Epithelial cell of prostate (primary cell): ENCODE data around the gene FUT8.

Experiments used
- DNase-seq: peaks from one replicate; pipeline ENCODE4 v3.0.0-alpha.2; 2011; ENCODE audit warnings: low read depth, low spot score
- H3K27ac ChIP-seq: fragments of 450-650 bp; 2 replicates; pipeline ENCODE4 v1.5.1; 2017; ENCODE audit warnings: mild to moderate bottlenecking

FUT8 gene

GRCh38 chr14:65548878-65549277 is 136.3 kb downstream of the FUT8 start:
- DNase-seq: no peak
- no peak overlapping the region for H3K27ac ChIP-seq

GRCh38 chr14:65549429-65549828 is 136.9 kb downstream of the FUT8 start:
- H3K27ac ChIP-seq: no peak overlapping the region

GRCh38 chr14:65550779-65551643 is 138.5 kb downstream of the FUT8 start:
- no peak overlapping the region for H3K27ac ChIP-seq
- no peak for DNase-seq

More at GRCh38 chr14:65549429-65549828, 136.9 kb downstream of the FUT8 start:
- no peak for DNase-seq

- H3K27ac ChIP-seq: no peak overlapping the region
Observed at GRCh38 chr14:65552724-65553123, 140.2 kb downstream of the FUT8 start.

GRCh38 chr14:65554837-65555236 is 142.3 kb downstream of the FUT8 start:
- DNase-seq: no peak
- no peak overlapping the region for H3K27ac ChIP-seq

More at GRCh38 chr14:65552724-65553123, 140.2 kb downstream of the FUT8 start:
- DNase-seq: no peak

GRCh38 chr14:65555358-65555757 is 142.8 kb downstream of the FUT8 start:
- no peak for DNase-seq
- H3K27ac ChIP-seq: no peak overlapping the region

- no peak overlapping the region for H3K27ac ChIP-seq
- DNase-seq: no peak
Observed at GRCh38 chr14:65558363-65558762, 145.8 kb downstream of the FUT8 start.

- no peak overlapping the region for H3K27ac ChIP-seq
- no peak for DNase-seq
Observed at GRCh38 chr14:65560340-65561027, 148.0 kb downstream of the FUT8 start.

GRCh38 chr14:65564370-65564769 is 151.8 kb downstream of the FUT8 start:
- DNase-seq: no peak
- H3K27ac ChIP-seq: no peak overlapping the region

GRCh38 chr14:65565948-65566347 is 153.4 kb downstream of the FUT8 start:
- no peak overlapping the region for H3K27ac ChIP-seq
- no peak for DNase-seq

- H3K27ac ChIP-seq: no peak overlapping the region
- DNase-seq: no peak
Observed at GRCh38 chr14:65566820-65567522, 154.4 kb downstream of the FUT8 start.

GRCh38 chr14:65574611-65575010 is 162.1 kb downstream of the FUT8 start:
- no peak overlapping the region for H3K27ac ChIP-seq
- no peak for DNase-seq

- no peak for DNase-seq
Observed at GRCh38 chr14:65575389-65575788, 162.9 kb downstream of the FUT8 start.

GRCh38 chr14:65580973-65581372 is 168.4 kb downstream of the FUT8 start:
- H3K27ac ChIP-seq: no peak overlapping the region
- DNase-seq: no peak

More at GRCh38 chr14:65575389-65575788, 162.9 kb downstream of the FUT8 start:
- no peak overlapping the region for H3K27ac ChIP-seq

GRCh38 chr14:65581378-65581777 is 168.8 kb downstream of the FUT8 start:
- DNase-seq: no peak
- no peak overlapping the region for H3K27ac ChIP-seq

- H3K27ac ChIP-seq: no peak overlapping the region
- DNase-seq: no peak
Observed at GRCh38 chr14:65581799-65582198, 169.3 kb downstream of the FUT8 start.

GRCh38 chr14:65585216-65585615 is 172.7 kb downstream of the FUT8 start:
- H3K27ac ChIP-seq: no peak overlapping the region
- no peak for DNase-seq

GRCh38 chr14:65588426-65589140 is 176.1 kb downstream of the FUT8 start:
- H3K27ac ChIP-seq: no peak overlapping the region
- DNase-seq: no peak

GRCh38 chr14:65594153-65594881 is 181.8 kb downstream of the FUT8 start:
- H3K27ac ChIP-seq: no peak overlapping the region
- DNase-seq: no peak

GRCh38 chr14:65594882-65595237 is 182.3 kb downstream of the FUT8 start:
- H3K27ac ChIP-seq: no peak overlapping the region
- no peak for DNase-seq
